ENCODE data around the gene ACRBP.

DNA sequence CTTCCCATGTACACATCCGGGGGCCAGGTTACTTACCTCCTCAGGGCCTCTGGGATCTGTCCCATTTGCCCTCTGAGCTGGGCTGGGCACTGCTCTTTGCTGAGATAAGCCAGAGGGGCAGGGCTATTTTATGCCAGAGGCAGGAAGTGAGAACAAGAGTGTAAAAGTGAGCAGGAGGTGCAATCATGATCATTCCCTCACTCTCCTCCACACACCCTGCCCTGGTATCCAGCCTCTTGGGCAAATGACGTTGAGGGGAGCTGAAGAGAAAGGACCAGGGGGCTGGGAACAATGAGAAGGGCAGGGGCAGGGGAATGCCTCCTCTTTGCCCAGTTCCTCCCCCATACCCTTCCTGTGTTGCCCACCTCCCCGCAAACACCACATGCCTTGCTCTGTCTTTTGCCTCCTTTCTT lies 15.7 kb downstream of the ACRBP start:
- TF ChIP-seq EZH2 (IDR thresholded peaks at IDR 0.05; ENCODE audit: insufficient read depth, poor library complexity, severe bottlenecking) (no peak), EZH2phosphoT487 (IDR thresholded peaks at IDR 0.05; ENCODE audit: insufficient read depth, low read depth) (no peak)
